Neutrophil (primary cell): ENCODE data around the gene SPEM1.

Source experiments
- H3K27ac ChIP-seq: fragments of 200-600 bp; sonication (generic); 2 replicates; pipeline ENCODE4 v1.5.1; 2016; ENCODE audit warnings: mild to moderate bottlenecking, moderate library complexity
- H3K27me3 ChIP-seq: fragments of 200-600 bp; sonication (generic); 2 replicates; pipeline ENCODE4 v1.6.0; 2016; ENCODE audit warnings: mild to moderate bottlenecking
- H3K36me3 ChIP-seq: fragments of 200-600 bp; sonication (generic); 2 replicates; pipeline ENCODE4 v1.5.1; 2017
- H3K4me1 ChIP-seq, 2 experiments: fragments of 200-600 bp in 1 of 2; sonication (generic) in 1 of 2; 1 replicate in 1 of 2; 2 replicates in 1 of 2; pipeline versions ENCODE4 v1.5.1 to v1.6.1; 2013 to 2016; ENCODE audit warnings: low read depth in 1 of 2, low read length in 1 of 2, mild to moderate bottlenecking in 1 of 2, moderate library complexity in 1 of 2; ENCODE audit not compliant: control insufficient read depth in 1 of 2, insufficient read depth in 1 of 2
- H3K4me3 ChIP-seq, 2 experiments: fragments of 200-600 bp in 1 of 2; sonication (generic) in 1 of 2; 1 replicate in 1 of 2; 2 replicates in 1 of 2; pipeline ENCODE4 v1.5.1; 2013 to 2016; ENCODE audit warnings: low read depth in 1 of 2, low read length in 1 of 2, mild to moderate bottlenecking in 1 of 2, moderate library complexity in 1 of 2
- H3K9me3 ChIP-seq: fragments of 200-600 bp; sonication (generic); 2 replicates; pipeline ENCODE4 v1.5.1; 2016
- CTCF ChIP-seq: fragments of 200-600 bp; sonication (generic); IDR thresholded peaks from 2 replicates; pipeline ENCODE4 v1.5.1; 2016; ENCODE audit warnings: antibody characterized with exemption

Gene SPEM1

GRCh38 chr17:7417056-7417655, 3.0 kb upstream of the SPEM1 start:
- TF ChIP-seq CTCF, result no peak
- H3K4me3 ChIP-seq, result no peak overlapping the region
- H3K4me1 ChIP-seq, result no peaks in the 10 kb centered on the region
- H3K27ac ChIP-seq, result no peak overlapping the region
- H3K27me3 ChIP-seq, result no peaks in the 10 kb centered on the region
- no peaks in the 10 kb centered on the region for H3K36me3 ChIP-seq
- H3K9me3 ChIP-seq, result no peaks in the 10 kb centered on the region

DNA sequence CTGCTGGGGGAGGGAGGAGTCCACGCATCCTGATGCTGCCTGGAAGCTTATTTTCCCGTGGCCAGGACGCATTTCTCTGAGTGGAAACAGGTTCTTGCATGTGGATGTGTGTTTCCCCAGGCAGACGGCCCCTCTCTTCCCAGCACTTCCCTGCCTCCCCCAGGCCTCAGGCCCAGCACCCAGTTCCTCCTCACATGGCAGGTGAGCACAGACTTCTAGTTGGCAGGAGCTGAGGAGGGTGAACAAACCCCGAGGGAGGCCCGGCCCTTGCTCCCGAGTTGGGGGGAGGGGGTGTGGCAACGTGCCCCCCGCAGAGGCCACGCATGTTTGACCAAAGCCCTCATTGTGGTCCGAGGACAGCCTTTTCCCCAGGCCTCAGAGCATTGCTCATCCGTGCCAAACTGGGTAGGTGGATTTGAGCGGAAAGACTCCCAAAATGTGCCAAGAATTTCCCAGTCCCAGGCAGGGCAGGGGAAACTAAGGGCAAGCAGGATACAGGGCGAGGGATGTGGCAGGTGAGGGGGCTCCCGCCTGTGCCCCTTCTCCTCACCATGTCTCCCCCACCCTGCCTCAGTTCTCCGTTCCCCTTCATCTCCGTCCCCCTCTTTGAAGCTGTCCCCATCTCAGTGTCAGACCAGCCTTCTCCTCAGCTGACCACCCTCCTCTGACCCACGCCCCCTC, 1.5 kb upstream of the SPEM1 start:
- Histone ChIP-seq H3K36me3 (no peaks in the 10 kb centered on the region), H3K27me3 (no peaks in the 10 kb centered on the region), H3K27ac (no peak overlapping the region), H3K9me3 (no peaks in the 10 kb centered on the region), H3K4me1 (no peaks in the 10 kb centered on the region), H3K4me3 (no peak overlapping the region)
- TF ChIP-seq CTCF, result no peak

GRCh38 chr17:7421186-7421585, 1.1 kb downstream of the SPEM1 start:
- no peaks in the 10 kb centered on the region for H3K4me1 ChIP-seq
- H3K27me3 ChIP-seq, result no peaks in the 10 kb centered on the region
- no peak for TF ChIP-seq CTCF
- H3K4me3 ChIP-seq, result no peak overlapping the region
- no peaks in the 10 kb centered on the region for H3K36me3 ChIP-seq
- no peak overlapping the region for H3K27ac ChIP-seq
- no peaks in the 10 kb centered on the region for H3K9me3 ChIP-seq

- no peak overlapping the region for H3K27ac ChIP-seq
- TF ChIP-seq CTCF, result no peak
- H3K36me3 ChIP-seq, result no peaks in the 10 kb centered on the region
- no peaks in the 10 kb centered on the region for H3K4me1 ChIP-seq
- H3K9me3 ChIP-seq, result no peaks in the 10 kb centered on the region
- H3K27me3 ChIP-seq, result no peaks in the 10 kb centered on the region
- no peak overlapping the region for H3K4me3 ChIP-seq
Measured at GRCh38 chr17:7423679-7424078, 3.6 kb downstream of the SPEM1 start.

- Histone ChIP-seq H3K4me3 (no peak within 1 kb of the TSS), H3K36me3 (no peaks in the 10 kb centered on the region), H3K9me3 (no peaks in the 10 kb centered on the region), H3K27me3 (no peaks in the 10 kb centered on the region), H3K27ac (no peak within 1 kb of the TSS), H3K4me1 (no peaks in the 10 kb centered on the region)
- TF ChIP-seq CTCF, result no peak
Measured at GRCh38 chr17:7425316-7425715, 5.2 kb downstream of the SPEM1 start, which contains the start of gene SPEM2. TSS of gene SPEM2 (plus strand) at chr17:7425616. CDS start at chr17:7425689, 73 bp downstream.
